Measurements from ENCODE around the gene MTM1.

MTM1 gene

DNA sequence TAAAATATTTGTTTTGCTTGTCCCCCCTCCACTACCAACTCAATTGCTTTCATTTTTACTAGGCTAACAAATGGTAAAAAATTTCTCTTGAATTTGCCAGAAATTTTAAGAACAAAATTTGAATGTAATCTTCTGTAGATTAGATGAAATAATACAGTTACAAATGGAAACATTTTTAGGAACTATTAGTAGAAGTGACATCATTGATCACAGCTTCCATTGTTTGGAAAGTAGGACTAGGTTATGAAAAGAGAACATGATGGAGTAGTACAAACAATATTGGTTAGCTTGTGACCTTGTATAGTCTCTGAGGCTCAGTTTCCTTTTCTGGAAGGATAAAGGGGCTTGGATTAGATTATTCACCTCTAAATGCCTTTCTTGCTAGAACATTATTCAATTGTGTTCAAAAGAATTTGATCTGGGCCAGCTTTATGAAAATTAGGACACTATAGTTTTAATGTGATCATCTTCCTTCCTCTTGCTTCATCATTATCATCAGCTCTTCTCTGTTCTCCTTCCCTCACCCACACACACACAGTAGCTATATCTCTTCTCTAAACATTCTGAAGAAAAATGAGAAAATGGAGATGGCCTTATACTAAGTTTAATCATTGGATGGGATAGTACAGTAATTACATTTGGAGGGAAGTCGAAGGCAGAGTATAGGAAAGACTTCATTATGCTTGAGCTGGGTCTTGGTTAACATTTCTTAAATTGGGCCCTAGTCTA lies 134.7 kb downstream of the MTM1 start:
- Histone ChIP-seq H3K9me3 (ENCODE audit: control insufficient read depth, insufficient read depth, low read depth, low read length) (no peaks in the 10 kb centered on the region), H3K36me3 (ENCODE audit: control insufficient read depth in 2 of 2, insufficient read depth in 1 of 2, low read length in 2 of 2) (peaks cover 5 to 21% of the 10 kb centered on the region in 2 experiments), H3K4me1 (ENCODE audit: control insufficient read depth, insufficient read depth, low read length) (no peaks in the 10 kb centered on the region), H3K27ac (ENCODE audit: extremely low read depth, low read depth, low read length) (no peak overlapping the region), H3K4me3 (ENCODE audit: low read depth, low read length) (no peak overlapping the region)
- TF ChIP-seq, protein P1, sequence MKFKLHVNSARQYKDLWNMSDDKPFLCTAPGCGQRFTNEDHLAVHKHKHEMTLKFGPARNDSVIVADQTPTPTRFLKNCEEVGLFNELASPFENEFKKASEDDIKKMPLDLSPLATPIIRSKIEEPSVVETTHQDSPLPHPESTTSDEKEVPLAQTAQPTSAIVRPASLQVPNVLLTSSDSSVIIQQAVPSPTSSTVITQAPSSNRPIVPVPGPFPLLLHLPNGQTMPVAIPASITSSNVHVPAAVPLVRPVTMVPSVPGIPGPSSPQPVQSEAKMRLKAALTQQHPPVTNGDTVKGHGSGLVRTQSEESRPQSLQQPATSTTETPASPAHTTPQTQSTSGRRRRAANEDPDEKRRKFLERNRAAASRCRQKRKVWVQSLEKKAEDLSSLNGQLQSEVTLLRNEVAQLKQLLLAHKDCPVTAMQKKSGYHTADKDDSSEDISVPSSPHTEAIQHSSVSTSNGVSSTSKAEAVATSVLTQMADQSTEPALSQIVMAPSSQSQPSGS (tag by site-specific recombination; IDR thresholded peaks at IDR 0.05; ENCODE audit: low read depth): peak; percentile 53; the same call in 1 of the 2 replicates
- no peak for TF ChIP-seq TCF7L2 (IDR thresholded peaks at IDR 0.05; ENCODE audit: borderline replicate concordance, low read depth, low read length)
- POLR2A ChIA-PET: interaction anchor here (1.1 kb wide), 1 partner anchor 10 kb away, joined by 3 read pairs; the partner anchor contains the start of gene MTMR1
- CTCF ChIA-PET: interaction anchor here (1.7 to 2.5 kb wide), 3 partner anchors 11 to 20 kb away, joined by 3 to 11 read pairs (median 6); no protein-coding TSS in a partner anchor

DNA sequence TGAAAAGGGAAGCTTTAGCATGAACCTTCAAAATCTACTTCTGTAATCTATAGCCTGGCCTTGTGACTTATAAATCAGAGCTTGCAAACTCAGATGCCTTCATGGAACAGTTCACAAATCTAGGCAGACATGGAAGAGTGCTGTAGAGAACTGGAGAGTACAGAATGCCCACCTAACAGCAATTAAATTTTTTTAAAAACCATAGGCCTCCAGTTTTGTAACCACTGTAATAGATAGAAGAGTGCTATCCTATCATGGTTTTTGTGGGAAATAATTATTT lies 135.2 kb downstream of the MTM1 start:
- no peak for TF ChIP-seq ZBTB26 (tag by site-specific recombination; optimal IDR thresholded peaks at IDR 0.05)
- no peak for TF ChIP-seq OVOL3 (tag by site-specific recombination; IDR thresholded peaks at IDR 0.05)
- no peak for TF ChIP-seq OSR2 (tag by site-specific recombination; IDR thresholded peaks at IDR 0.05)
- TF ChIP-seq ZFP41 (tag by site-specific recombination; IDR thresholded peaks at IDR 0.05; ENCODE audit: borderline replicate concordance): no peak
- peaks cover 5 to 21% of the 10 kb centered on the region in 2 experiments for H3K36me3 ChIP-seq (ENCODE audit: control insufficient read depth in 2 of 2, insufficient read depth in 1 of 2, low read length in 2 of 2)
- no peaks in the 10 kb centered on the region for H3K4me1 ChIP-seq (ENCODE audit: control insufficient read depth, insufficient read depth, low read length)
- H3K27ac ChIP-seq (ENCODE audit: extremely low read depth, low read depth, low read length): no peak overlapping the region
- no peak overlapping the region for H3K4me3 ChIP-seq (ENCODE audit: low read depth, low read length)
- ChIA-PET CTCF (interaction anchor here (1.7 to 2.5 kb wide), 2 partner anchors 12 to 20 kb away, joined by 6 to 11 read pairs; no protein-coding TSS in a partner anchor), POLR2A (interaction anchor here (1.1 kb wide), 1 partner anchor 10 kb away, joined by 3 read pairs; the partner anchor contains the start of gene MTMR1)
- H3K9me3 ChIP-seq (ENCODE audit: control insufficient read depth, insufficient read depth, low read depth, low read length): no peaks in the 10 kb centered on the region

GRCh38 chrX:150704030-150704613 lies 135.7 kb downstream of the MTM1 start:
- H3K4me3 ChIP-seq (ENCODE audit: low read depth, low read length): no peak overlapping the region
- H3K27ac ChIP-seq (ENCODE audit: extremely low read depth, low read depth, low read length): no peak overlapping the region
- ChIA-PET POLR2A (interaction anchor here (1.1 kb wide), 1 partner anchor 11 kb away, joined by 3 read pairs; the partner anchor contains the start of gene MTMR1), CTCF (interaction anchor here (1.7 to 2.5 kb wide), 2 partner anchors 11 to 21 kb away, joined by 6 to 11 read pairs; no protein-coding TSS in a partner anchor)
- H3K36me3 ChIP-seq (ENCODE audit: control insufficient read depth in 2 of 2, insufficient read depth in 1 of 2, low read length in 2 of 2): peaks cover 5 to 19% of the 10 kb centered on the region in 2 experiments
- TF ChIP-seq MYNN (tag by site-specific recombination; IDR thresholded peaks at IDR 0.05; ENCODE audit: borderline replicate concordance): no peak
- no peak for TF ChIP-seq ZNF211 (tag by site-specific recombination; IDR thresholded peaks at IDR 0.05; ENCODE audit: low read depth)
- TF ChIP-seq ZNF354C (tag by site-specific recombination; IDR thresholded peaks at IDR 0.05; ENCODE audit: borderline replicate concordance, low read depth): no peak
- TF ChIP-seq SCRT2 (tag by site-specific recombination; IDR thresholded peaks at IDR 0.05): no peak
- TF ChIP-seq ZSCAN4 (tag by site-specific recombination; IDR thresholded peaks at IDR 0.05): no peak
- TF ChIP-seq KLF1 (tag by site-specific recombination; IDR thresholded peaks at IDR 0.05): no peak
- TF ChIP-seq, protein P2, sequence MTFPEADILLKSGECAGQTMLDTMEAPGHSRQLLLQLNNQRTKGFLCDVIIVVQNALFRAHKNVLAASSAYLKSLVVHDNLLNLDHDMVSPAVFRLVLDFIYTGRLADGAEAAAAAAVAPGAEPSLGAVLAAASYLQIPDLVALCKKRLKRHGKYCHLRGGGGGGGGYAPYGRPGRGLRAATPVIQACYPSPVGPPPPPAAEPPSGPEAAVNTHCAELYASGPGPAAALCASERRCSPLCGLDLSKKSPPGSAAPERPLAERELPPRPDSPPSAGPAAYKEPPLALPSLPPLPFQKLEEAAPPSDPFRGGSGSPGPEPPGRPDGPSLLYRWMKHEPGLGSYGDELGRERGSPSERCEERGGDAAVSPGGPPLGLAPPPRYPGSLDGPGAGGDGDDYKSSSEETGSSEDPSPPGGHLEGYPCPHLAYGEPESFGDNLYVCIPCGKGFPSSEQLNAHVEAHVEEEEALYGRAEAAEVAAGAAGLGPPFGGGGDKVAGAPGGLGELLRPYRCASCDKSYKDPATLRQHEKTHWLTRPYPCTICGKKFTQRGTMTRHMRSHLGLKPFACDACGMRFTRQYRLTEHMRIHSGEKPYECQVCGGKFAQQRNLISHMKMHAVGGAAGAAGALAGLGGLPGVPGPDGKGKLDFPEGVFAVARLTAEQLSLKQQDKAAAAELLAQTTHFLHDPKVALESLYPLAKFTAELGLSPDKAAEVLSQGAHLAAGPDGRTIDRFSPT (tag by site-specific recombination; IDR thresholded peaks at IDR 0.05): no peak
- no peak for TF ChIP-seq TCF7L2 (IDR thresholded peaks at IDR 0.05; ENCODE audit: borderline replicate concordance, low read depth, low read length)
- TF ChIP-seq ZFHX2 (tag by site-specific recombination; conservative IDR thresholded peaks at IDR 0.05): no peak
- no peak for TF ChIP-seq ZNF266 (tag by site-specific recombination; IDR thresholded peaks at IDR 0.05; ENCODE audit: low read depth)
- no peaks in the 10 kb centered on the region for H3K9me3 ChIP-seq (ENCODE audit: control insufficient read depth, insufficient read depth, low read depth, low read length)
- no peaks in the 10 kb centered on the region for H3K4me1 ChIP-seq (ENCODE audit: control insufficient read depth, insufficient read depth, low read length)
